22Rv1 (cell line): ENCODE results near the gene ATRX.
"Not testable (repeated sequence)": the region's sequence is repeated elsewhere in the genome, so short reads cannot be mapped to it uniquely, and the experiment has no call there.

Experiments used
- H3K27ac ChIP-seq: fragments of 450-650 bp; 2 replicates; pipeline ENCODE4 v1.5.1; 2017
- ZFX ChIP-seq: fragments of 450-650 bp; IDR thresholded peaks from 2 replicates; pipeline ENCODE4 v1.6.1; 2017; ENCODE audit warnings: antibody characterized with exemption, borderline replicate concordance
- TF ChIP-seq, protein P1 (sequence below): fragments of 450-650 bp; IDR thresholded peaks from 2 replicates; pipeline ENCODE4 v1.5.1; 2017; ENCODE audit warnings: mild to moderate bottlenecking

The ATRX gene

DNA sequence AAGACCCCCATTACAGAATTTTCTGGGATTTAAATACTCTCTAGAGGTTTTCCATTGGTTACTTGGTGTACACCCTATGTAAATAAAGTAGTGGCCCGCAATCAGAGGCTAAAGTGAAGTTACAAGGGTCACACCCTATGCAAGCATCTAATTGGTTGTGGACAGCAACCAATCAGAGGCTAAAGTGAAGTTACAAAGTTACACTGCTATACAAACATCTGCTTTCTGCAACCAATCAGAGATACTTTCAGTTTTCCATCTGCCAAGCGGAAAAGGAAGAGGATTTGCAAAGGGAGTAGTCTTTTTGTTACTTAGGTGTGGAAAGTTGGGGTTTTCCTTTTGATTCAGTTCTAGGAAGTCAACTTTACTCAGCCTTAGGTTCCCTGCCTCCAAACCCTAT is 2.0 kb upstream of the ATRX start:
- TF ChIP-seq, protein P1, sequence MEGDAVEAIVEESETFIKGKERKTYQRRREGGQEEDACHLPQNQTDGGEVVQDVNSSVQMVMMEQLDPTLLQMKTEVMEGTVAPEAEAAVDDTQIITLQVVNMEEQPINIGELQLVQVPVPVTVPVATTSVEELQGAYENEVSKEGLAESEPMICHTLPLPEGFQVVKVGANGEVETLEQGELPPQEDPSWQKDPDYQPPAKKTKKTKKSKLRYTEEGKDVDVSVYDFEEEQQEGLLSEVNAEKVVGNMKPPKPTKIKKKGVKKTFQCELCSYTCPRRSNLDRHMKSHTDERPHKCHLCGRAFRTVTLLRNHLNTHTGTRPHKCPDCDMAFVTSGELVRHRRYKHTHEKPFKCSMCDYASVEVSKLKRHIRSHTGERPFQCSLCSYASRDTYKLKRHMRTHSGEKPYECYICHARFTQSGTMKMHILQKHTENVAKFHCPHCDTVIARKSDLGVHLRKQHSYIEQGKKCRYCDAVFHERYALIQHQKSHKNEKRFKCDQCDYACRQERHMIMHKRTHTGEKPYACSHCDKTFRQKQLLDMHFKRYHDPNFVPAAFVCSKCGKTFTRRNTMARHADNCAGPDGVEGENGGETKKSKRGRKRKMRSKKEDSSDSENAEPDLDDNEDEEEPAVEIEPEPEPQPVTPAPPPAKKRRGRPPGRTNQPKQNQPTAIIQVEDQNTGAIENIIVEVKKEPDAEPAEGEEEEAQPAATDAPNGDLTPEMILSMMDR, result no peak
- no peak for TF ChIP-seq ZFX
- H3K27ac ChIP-seq, result no peak overlapping the region

DNA sequence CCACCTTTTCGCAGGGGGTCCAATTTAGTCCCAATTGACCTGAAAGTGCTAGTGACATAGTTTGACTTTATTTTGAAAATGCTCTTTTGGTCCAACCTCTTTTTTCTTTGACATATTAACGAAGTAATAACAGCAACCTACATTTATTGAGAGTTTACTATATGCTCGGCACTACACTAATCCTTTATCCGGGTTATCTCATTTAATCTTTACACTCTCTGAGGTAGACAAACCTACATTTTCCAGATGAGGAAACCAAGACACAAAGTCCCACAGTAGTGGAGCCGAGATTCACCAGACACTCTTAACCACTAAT is 307 bp upstream of the ATRX start:
- H3K27ac ChIP-seq, result peak overlapping the region; percentile 72
- TF ChIP-seq, protein P1, result no peak
- no peak for TF ChIP-seq ZFX

DNA sequence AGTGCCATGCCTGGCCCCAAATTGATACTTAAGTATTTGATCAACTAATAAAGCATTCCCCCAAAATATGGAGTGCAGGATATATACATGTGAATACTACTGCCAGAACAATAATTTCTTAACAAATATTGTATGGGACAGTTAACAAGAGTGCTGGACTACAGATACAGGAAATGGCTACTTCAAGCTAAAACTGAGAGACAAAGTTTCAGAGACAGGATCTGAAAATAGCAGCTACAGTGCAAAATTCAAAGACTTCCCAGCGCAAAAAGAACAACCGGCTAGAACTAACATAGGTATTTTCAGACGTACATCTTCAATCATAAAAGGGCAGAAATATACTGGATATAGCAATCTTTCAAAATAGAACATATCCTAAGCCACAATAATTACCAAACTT is 6.3 kb downstream of the ATRX start:
- TF ChIP-seq, protein P1, result no peak
- TF ChIP-seq ZFX, result no peak
- no peak overlapping the region for H3K27ac ChIP-seq

DNA sequence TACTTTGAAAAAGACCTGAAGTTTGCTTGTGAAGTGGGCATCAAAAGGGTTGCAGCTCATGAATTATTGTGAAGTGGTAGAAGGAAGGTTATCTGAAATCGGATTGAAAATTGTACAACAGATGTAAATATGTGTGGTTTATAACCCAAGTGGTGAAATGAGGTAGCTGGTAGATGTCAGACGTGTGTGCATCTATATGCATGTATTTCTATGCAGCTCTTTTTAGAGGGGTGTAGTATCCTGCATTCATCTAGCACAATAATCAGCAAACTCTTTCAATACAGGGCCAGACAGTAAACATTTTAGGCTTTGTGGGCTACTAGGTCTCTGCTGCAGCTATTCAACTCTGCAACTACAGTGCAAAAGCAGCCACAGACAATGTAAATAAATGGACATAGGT is 9.4 kb downstream of the ATRX start:
- TF ChIP-seq ZFX, result no peak
- TF ChIP-seq, protein P1, result no peak
- no peak overlapping the region for H3K27ac ChIP-seq

DNA sequence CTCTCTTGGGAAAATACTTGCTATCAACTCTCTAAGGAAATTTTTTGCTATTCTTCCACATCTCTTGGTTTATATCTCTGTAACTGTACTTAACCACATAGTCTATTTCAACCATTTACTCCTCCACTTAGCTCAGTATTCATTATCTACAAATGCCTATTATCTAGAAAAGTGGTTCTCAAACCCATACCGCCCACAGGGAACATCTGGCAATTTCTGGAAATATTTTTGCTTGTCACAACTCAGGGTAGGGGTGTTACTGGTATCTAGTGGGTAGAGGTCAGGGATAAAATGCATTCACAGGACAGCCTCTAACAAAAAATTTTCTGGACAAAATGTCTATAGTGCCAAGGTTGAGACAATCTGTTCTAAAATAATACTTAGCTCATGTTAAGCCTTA is 14.4 kb downstream of the ATRX start:
- TF ChIP-seq ZFX, result no peak
- TF ChIP-seq, protein P1, result no peak
- H3K27ac ChIP-seq, result no peak overlapping the region

DNA sequence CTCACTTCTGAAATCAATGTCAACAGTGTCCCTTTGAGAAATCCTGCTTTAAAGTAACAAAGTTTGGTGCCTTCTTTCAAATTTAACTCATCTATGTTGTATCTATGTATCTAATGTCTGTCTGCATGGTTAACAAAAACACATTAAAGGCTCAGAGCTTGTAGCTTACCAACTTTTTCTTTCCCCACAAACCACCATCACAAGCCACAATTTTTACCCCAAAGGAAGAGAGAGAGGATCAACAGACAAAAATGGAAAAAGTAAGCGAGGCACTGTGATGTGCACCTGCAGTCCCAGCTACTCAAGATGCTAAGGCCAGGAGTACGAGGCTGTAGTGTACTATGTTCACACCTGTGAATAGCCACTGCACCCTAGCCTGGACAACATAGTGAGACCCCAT is 17.2 kb downstream of the ATRX start:
- H3K27ac ChIP-seq, result no peak overlapping the region
- TF ChIP-seq ZFX, result no peak
- TF ChIP-seq, protein P1, result no peak

DNA sequence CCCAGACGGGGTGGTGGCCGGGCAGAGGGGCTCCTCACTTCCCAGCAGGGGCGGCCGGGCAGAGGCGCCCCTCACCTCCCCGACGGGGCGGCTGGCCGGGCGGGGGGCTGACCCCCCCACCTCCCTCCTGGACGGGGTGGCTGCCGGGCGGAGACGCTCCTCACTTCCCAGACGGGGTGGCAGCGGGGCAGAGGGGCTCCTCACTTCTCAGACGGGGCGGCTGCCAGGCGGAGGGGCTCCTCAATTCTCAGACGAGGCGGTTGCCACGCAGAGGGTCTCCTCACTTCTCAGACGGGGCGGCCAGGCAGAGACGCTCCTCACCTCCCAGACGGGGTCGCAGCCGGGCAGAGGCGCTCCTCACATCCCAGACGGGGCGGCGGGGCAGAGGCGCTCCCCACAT is 19.8 kb downstream of the ATRX start:
- not testable (repeated sequence) for H3K27ac ChIP-seq

DNA sequence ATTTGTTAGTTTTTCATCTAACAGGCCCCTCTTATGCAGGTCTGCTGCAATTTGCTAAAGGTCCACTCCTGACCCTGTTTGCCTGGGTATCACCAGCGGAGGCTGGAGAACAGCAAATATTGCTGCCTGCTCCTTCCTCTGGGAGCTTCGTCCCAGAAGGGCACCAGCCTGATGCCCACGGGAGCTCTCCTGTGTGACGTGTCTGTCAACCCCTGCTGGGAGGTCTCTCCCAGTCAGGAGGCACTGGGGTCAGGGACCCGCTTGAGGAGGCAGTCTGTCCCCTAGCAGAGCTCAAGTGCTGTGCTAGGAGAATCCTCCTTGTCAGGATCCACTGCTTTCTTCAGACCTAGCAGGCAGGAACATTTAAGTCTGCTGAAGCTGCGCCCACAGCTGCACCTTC is 30.5 kb downstream of the ATRX start:
- no peak overlapping the region for H3K27ac ChIP-seq
- TF ChIP-seq, protein P1, result no peak
- no peak for TF ChIP-seq ZFX

DNA sequence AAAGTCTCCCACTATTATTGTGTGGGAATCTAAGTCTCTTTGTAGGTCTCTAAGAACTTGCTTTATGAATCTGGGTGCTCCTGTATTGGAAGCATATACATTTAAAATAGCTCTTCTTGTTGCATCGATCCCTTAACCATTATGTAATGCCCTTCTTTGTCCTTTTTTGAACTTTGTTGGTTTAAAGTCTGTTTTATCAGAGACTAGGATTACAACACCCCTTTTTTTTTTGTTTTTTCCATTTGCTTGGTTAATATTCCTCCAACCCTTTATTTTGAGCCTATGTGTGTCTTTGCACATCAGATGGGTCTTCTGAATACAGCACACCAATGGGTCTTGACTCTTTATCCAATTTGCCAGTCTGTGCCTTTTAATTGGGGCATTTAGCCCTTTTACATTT is 32.1 kb downstream of the ATRX start:
- not testable (repeated sequence) for H3K27ac ChIP-seq
